Measurements from ENCODE around the gene FAM107B. TPM values are rescaled to one million over a fixed set of nuclear protein-coding genes. Genes with fewer than 3 reads are reported as not detected.

FAM107B gene
- polyA plus RNA-seq, 2 donors: 9.0 to 24.2 TPM

GRCh38 chr10:14758994-14759664 lies 15.6 kb downstream of the FAM107B start:
- no peaks in the 10 kb centered on the region for H3K9me3 ChIP-seq (ENCODE audit: control insufficient read depth in 2 of 2, insufficient read depth in 1 of 2, low read depth in 1 of 2, low read length in 1 of 2)
- H3K4me1 ChIP-seq (ENCODE audit: control insufficient read depth in 2 of 2, insufficient read depth in 2 of 2, low read length in 1 of 2): no peaks in the 10 kb centered on the region
- no peak overlapping the region for H3K4me3 ChIP-seq (ENCODE audit: low read depth in 1 of 2, low read length in 2 of 2)
- no peaks in the 10 kb centered on the region for H3K27me3 ChIP-seq (ENCODE audit: control insufficient read depth in 1 of 2, insufficient read depth in 2 of 2, low read length in 2 of 2)
- no peak overlapping the region for H3K27ac ChIP-seq (ENCODE audit: low read depth in 2 of 2, low read length in 1 of 2)
- H3K36me3 ChIP-seq (ENCODE audit: control insufficient read depth in 2 of 2, insufficient read depth in 2 of 2, low read length in 1 of 2): no peaks in the 10 kb centered on the region
- WGBS, 2 donors: 90 to 93% methylated on average over 8 of the region's 8 CpGs

GRCh38 chr10:14758451-14758850 lies 16.2 kb downstream of the FAM107B start:
- H3K4me3 ChIP-seq (ENCODE audit: low read depth in 1 of 2, low read length in 2 of 2): no peak overlapping the region
- WGBS, 2 donors: 96% methylated on average over 9 of the region's 9 CpGs
- H3K36me3 ChIP-seq (ENCODE audit: control insufficient read depth in 2 of 2, insufficient read depth in 2 of 2, low read length in 1 of 2): no peaks in the 10 kb centered on the region
- no peaks in the 10 kb centered on the region for H3K4me1 ChIP-seq (ENCODE audit: control insufficient read depth in 2 of 2, insufficient read depth in 2 of 2, low read length in 1 of 2)
- H3K27ac ChIP-seq (ENCODE audit: low read depth in 2 of 2, low read length in 1 of 2): no peak overlapping the region
- H3K9me3 ChIP-seq (ENCODE audit: control insufficient read depth in 2 of 2, insufficient read depth in 1 of 2, low read depth in 1 of 2, low read length in 1 of 2): no peaks in the 10 kb centered on the region
- H3K27me3 ChIP-seq (ENCODE audit: control insufficient read depth in 1 of 2, insufficient read depth in 2 of 2, low read length in 2 of 2): no peaks in the 10 kb centered on the region

GRCh38 chr10:14757986-14758385 lies 16.7 kb downstream of the FAM107B start:
- no peaks in the 10 kb centered on the region for H3K9me3 ChIP-seq (ENCODE audit: control insufficient read depth in 2 of 2, insufficient read depth in 1 of 2, low read depth in 1 of 2, low read length in 1 of 2)
- no peaks in the 10 kb centered on the region for H3K27me3 ChIP-seq (ENCODE audit: control insufficient read depth in 1 of 2, insufficient read depth in 2 of 2, low read length in 2 of 2)
- no peak overlapping the region for H3K27ac ChIP-seq (ENCODE audit: low read depth in 2 of 2, low read length in 1 of 2)
- H3K4me3 ChIP-seq (ENCODE audit: low read depth in 1 of 2, low read length in 2 of 2): no peak overlapping the region
- H3K4me1 ChIP-seq (ENCODE audit: control insufficient read depth in 2 of 2, insufficient read depth in 2 of 2, low read length in 1 of 2): no peaks in the 10 kb centered on the region
- 89 to 90% methylated on average over 7 of the region's 7 CpGs for WGBS, 2 donors
- no peaks in the 10 kb centered on the region for H3K36me3 ChIP-seq (ENCODE audit: control insufficient read depth in 2 of 2, insufficient read depth in 2 of 2, low read length in 1 of 2)

DNA sequence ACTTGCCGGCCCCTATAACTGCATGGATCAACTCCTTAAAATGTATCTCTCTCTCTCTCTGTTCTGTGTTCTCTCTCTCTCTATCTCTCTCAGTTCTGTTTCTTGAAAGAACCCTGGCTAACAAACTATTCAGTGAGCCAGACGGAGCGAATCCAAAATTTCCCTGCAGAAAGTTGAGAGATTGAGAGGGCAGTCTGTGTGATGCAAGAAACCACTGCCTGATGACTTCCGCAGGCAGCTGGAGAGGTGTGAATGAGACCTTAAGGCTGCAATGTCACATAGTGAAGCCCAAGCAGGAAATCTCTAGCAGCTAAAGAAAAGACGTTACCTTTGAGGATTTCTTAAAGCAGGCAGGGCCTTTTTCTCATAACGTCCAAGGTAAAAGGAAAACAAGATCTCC lies 17.3 kb downstream of the FAM107B start:
- Histone ChIP-seq H3K9me3 (ENCODE audit: control insufficient read depth in 2 of 2, insufficient read depth in 1 of 2, low read depth in 1 of 2, low read length in 1 of 2) (no peaks in the 10 kb centered on the region), H3K27ac (ENCODE audit: low read depth in 2 of 2, low read length in 1 of 2) (no peak overlapping the region), H3K36me3 (ENCODE audit: control insufficient read depth in 2 of 2, insufficient read depth in 2 of 2, low read length in 1 of 2) (no peaks in the 10 kb centered on the region), H3K4me3 (ENCODE audit: low read depth in 1 of 2, low read length in 2 of 2) (no peak overlapping the region), H3K27me3 (ENCODE audit: control insufficient read depth in 1 of 2, insufficient read depth in 2 of 2, low read length in 2 of 2) (no peaks in the 10 kb centered on the region), H3K4me1 (ENCODE audit: control insufficient read depth in 2 of 2, insufficient read depth in 2 of 2, low read length in 1 of 2) (no peaks in the 10 kb centered on the region)
- 87% methylated on average over 6 of the region's 6 CpGs for WGBS, 2 donors

DNA sequence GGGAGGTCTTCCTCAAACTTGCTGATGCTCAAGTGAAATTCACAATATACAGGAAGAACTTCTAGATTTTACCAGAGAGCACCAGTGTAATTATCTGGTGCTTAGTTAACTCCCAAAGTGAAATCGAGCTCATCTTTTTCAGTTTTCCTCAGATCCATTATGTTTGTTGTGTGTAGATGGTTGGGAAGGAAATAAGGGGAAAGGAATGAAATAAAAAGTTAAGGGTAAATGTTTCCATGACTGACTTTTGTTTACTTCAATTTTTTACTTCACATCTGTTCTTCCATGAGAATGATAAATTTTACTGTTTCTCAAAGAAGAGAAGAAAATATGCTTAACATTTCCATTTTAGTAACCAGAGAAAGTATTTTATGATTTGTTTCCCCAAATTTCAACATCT lies 21.3 kb downstream of the FAM107B start:
- no peaks in the 10 kb centered on the region for H3K9me3 ChIP-seq (ENCODE audit: control insufficient read depth in 2 of 2, insufficient read depth in 1 of 2, low read depth in 1 of 2, low read length in 1 of 2)
- H3K4me3 ChIP-seq (ENCODE audit: low read depth in 1 of 2, low read length in 2 of 2): no peak overlapping the region
- no peaks in the 10 kb centered on the region for H3K36me3 ChIP-seq (ENCODE audit: control insufficient read depth in 2 of 2, insufficient read depth in 2 of 2, low read length in 1 of 2)
- peaks cover 4 to 9% of the 10 kb centered on the region in 2 donors for H3K4me1 ChIP-seq (ENCODE audit: control insufficient read depth in 2 of 2, insufficient read depth in 2 of 2, low read length in 1 of 2)
- no peak overlapping the region for H3K27ac ChIP-seq (ENCODE audit: low read depth in 2 of 2, low read length in 1 of 2)
- H3K27me3 ChIP-seq (ENCODE audit: control insufficient read depth in 1 of 2, insufficient read depth in 2 of 2, low read length in 2 of 2): no peaks in the 10 kb centered on the region
- 67 to 74% methylated on average over 1 of the region's 1 CpG for whole genome bisulfite sequencing, 2 donors

- WGBS, 2 donors: 42 to 49% methylated on average over 1 of the region's 1 CpG
- Histone ChIP-seq H3K27me3 (ENCODE audit: control insufficient read depth in 1 of 2, insufficient read depth in 2 of 2, low read length in 2 of 2) (no peaks in the 10 kb centered on the region), H3K4me3 (ENCODE audit: low read depth in 1 of 2, low read length in 2 of 2) (no peak overlapping the region), H3K9me3 (ENCODE audit: control insufficient read depth in 2 of 2, insufficient read depth in 1 of 2, low read depth in 1 of 2, low read length in 1 of 2) (no peaks in the 10 kb centered on the region), H3K4me1 (ENCODE audit: control insufficient read depth in 2 of 2, insufficient read depth in 2 of 2, low read length in 1 of 2) (peaks cover 4 to 11% of the 10 kb centered on the region in 2 donors), H3K27ac (ENCODE audit: low read depth in 2 of 2, low read length in 1 of 2) (peak overlapping the region; percentile 33 to 60), H3K36me3 (ENCODE audit: control insufficient read depth in 2 of 2, insufficient read depth in 2 of 2, low read length in 1 of 2) (no peaks in the 10 kb centered on the region)
Observed at GRCh38 chr10:14751921-14752320, 22.8 kb downstream of the FAM107B start.

GRCh38 chr10:14751014-14751896 lies 23.4 kb downstream of the FAM107B start:
- WGBS, 2 donors: 64 to 65% methylated on average over 14 of the region's 14 CpGs
- H3K36me3 ChIP-seq (ENCODE audit: control insufficient read depth in 2 of 2, insufficient read depth in 2 of 2, low read length in 1 of 2): no peaks in the 10 kb centered on the region
- H3K9me3 ChIP-seq (ENCODE audit: control insufficient read depth in 2 of 2, insufficient read depth in 1 of 2, low read depth in 1 of 2, low read length in 1 of 2): no peaks in the 10 kb centered on the region
- peak overlapping the region in 1 of 2 donors; percentile 60 for H3K27ac ChIP-seq (ENCODE audit: low read depth in 2 of 2, low read length in 1 of 2)
- H3K27me3 ChIP-seq (ENCODE audit: control insufficient read depth in 1 of 2, insufficient read depth in 2 of 2, low read length in 2 of 2): no peaks in the 10 kb centered on the region
- H3K4me1 ChIP-seq (ENCODE audit: control insufficient read depth in 2 of 2, insufficient read depth in 2 of 2, low read length in 1 of 2): peaks cover 4 to 11% of the 10 kb centered on the region in 2 donors
- no peak overlapping the region for H3K4me3 ChIP-seq (ENCODE audit: low read depth in 1 of 2, low read length in 2 of 2)

- WGBS, 2 donors: 52 to 59% methylated on average over 10 of the region's 10 CpGs
- H3K27ac ChIP-seq (ENCODE audit: low read depth in 2 of 2, low read length in 1 of 2): no peak overlapping the region
- no peaks in the 10 kb centered on the region for H3K9me3 ChIP-seq (ENCODE audit: control insufficient read depth in 2 of 2, insufficient read depth in 1 of 2, low read depth in 1 of 2, low read length in 1 of 2)
- peaks cover 4 to 11% of the 10 kb centered on the region in 2 donors for H3K4me1 ChIP-seq (ENCODE audit: control insufficient read depth in 2 of 2, insufficient read depth in 2 of 2, low read length in 1 of 2)
- no peak overlapping the region for H3K4me3 ChIP-seq (ENCODE audit: low read depth in 1 of 2, low read length in 2 of 2)
- H3K36me3 ChIP-seq (ENCODE audit: control insufficient read depth in 2 of 2, insufficient read depth in 2 of 2, low read length in 1 of 2): no peaks in the 10 kb centered on the region
- H3K27me3 ChIP-seq (ENCODE audit: control insufficient read depth in 1 of 2, insufficient read depth in 2 of 2, low read length in 2 of 2): no peaks in the 10 kb centered on the region
Observed at GRCh38 chr10:14749070-14749809, 25.5 kb downstream of the FAM107B start.

- no peaks in the 10 kb centered on the region for H3K9me3 ChIP-seq (ENCODE audit: control insufficient read depth in 2 of 2, insufficient read depth in 1 of 2, low read depth in 1 of 2, low read length in 1 of 2)
- H3K4me1 ChIP-seq (ENCODE audit: control insufficient read depth in 2 of 2, insufficient read depth in 2 of 2, low read length in 1 of 2): peaks cover 4 to 11% of the 10 kb centered on the region in 2 donors
- H3K4me3 ChIP-seq (ENCODE audit: low read depth in 1 of 2, low read length in 2 of 2): no peak overlapping the region
- H3K27ac ChIP-seq (ENCODE audit: low read depth in 2 of 2, low read length in 1 of 2): no peak overlapping the region
- no peaks in the 10 kb centered on the region for H3K27me3 ChIP-seq (ENCODE audit: control insufficient read depth in 1 of 2, insufficient read depth in 2 of 2, low read length in 2 of 2)
- H3K36me3 ChIP-seq (ENCODE audit: control insufficient read depth in 2 of 2, insufficient read depth in 2 of 2, low read length in 1 of 2): no peaks in the 10 kb centered on the region
- WGBS, 2 donors: 59 to 66% methylated on average over 3 of the region's 3 CpGs
Observed at GRCh38 chr10:14748441-14748840, 26.3 kb downstream of the FAM107B start.
